Measurements from ENCODE around the gene STRIP1. TPM values are rescaled to one million over a fixed set of nuclear protein-coding genes. Genes with fewer than 3 reads are reported as not detected.

Gene STRIP1
- polyA plus RNA-seq, 3 donors from 2014 or later = 17.7 to 30.4 (median 19.6) TPM

- no peak for DNase-seq
- Mint-ChIP-seq H3K36me3 (peaks cover 26 to 62% (median 40%) of the 10 kb centered on the region in 3 donors), H3K4me1 (no peaks in the 10 kb centered on the region), H3K9me3 (no peaks in the 10 kb centered on the region), H3K27me3 (ENCODE audit: low read depth in 3 of 3) (peaks cover 0 to 2% (median 0%) of the 10 kb centered on the region in 3 donors), H3K27ac (no peak overlapping the region), H3K4me3 (no peak overlapping the region)
Measured at GRCh38 chr1:110049801-110050601, 15.6 kb downstream of the STRIP1 start.

GRCh38 chr1:110050602-110051261 is 16.3 kb downstream of the STRIP1 start:
- H3K4me3 Mint-ChIP-seq = no peak overlapping the region
- peaks cover 22 to 60% (median 36%) of the 10 kb centered on the region in 3 donors for H3K36me3 Mint-ChIP-seq
- no peak overlapping the region for H3K27ac Mint-ChIP-seq
- H3K9me3 Mint-ChIP-seq = no peaks in the 10 kb centered on the region
- peaks cover 0 to 2% (median 0%) of the 10 kb centered on the region in 3 donors for H3K27me3 Mint-ChIP-seq (ENCODE audit: low read depth in 3 of 3)
- H3K4me1 Mint-ChIP-seq = no peaks in the 10 kb centered on the region
- no peak for DNase-seq

GRCh38 chr1:110051262-110051648 is 16.8 kb downstream of the STRIP1 start:
- peaks cover 0 to 2% (median 0%) of the 10 kb centered on the region in 3 donors for H3K27me3 Mint-ChIP-seq (ENCODE audit: low read depth in 3 of 3)
- H3K4me3 Mint-ChIP-seq = no peak overlapping the region
- no peaks in the 10 kb centered on the region for H3K9me3 Mint-ChIP-seq
- peaks cover 22 to 56% (median 36%) of the 10 kb centered on the region in 3 donors for H3K36me3 Mint-ChIP-seq
- no peaks in the 10 kb centered on the region for H3K4me1 Mint-ChIP-seq
- H3K27ac Mint-ChIP-seq = no peak overlapping the region
- DNase-seq = no peak

GRCh38 chr1:110053552-110054428 is 19.4 kb downstream of the STRIP1 start:
- peaks cover 21 to 49% (median 31%) of the 10 kb centered on the region in 3 donors for H3K36me3 Mint-ChIP-seq
- no peaks in the 10 kb centered on the region for H3K4me1 Mint-ChIP-seq
- H3K27me3 Mint-ChIP-seq (ENCODE audit: low read depth in 3 of 3) = peaks cover 0 to 2% (median 0%) of the 10 kb centered on the region in 3 donors
- peak; percentile 43 to 51 (median 47) for DNase-seq
- no peaks in the 10 kb centered on the region for H3K9me3 Mint-ChIP-seq
- no peak overlapping the region for H3K4me3 Mint-ChIP-seq
- no peak overlapping the region for H3K27ac Mint-ChIP-seq

- DNase-seq = no peak
- peaks cover 0 to 2% (median 0%) of the 10 kb centered on the region in 3 donors for H3K27me3 Mint-ChIP-seq (ENCODE audit: low read depth in 3 of 3)
- peak overlapping the region in 1 of 6 donors; percentile 14 for H3K27ac Mint-ChIP-seq
- H3K4me1 Mint-ChIP-seq = no peaks in the 10 kb centered on the region
- peaks cover 20 to 52% (median 30%) of the 10 kb centered on the region in 3 donors for H3K36me3 Mint-ChIP-seq
- H3K9me3 Mint-ChIP-seq = no peaks in the 10 kb centered on the region
- no peak overlapping the region for H3K4me3 Mint-ChIP-seq
Measured at GRCh38 chr1:110055493-110056284, 21.3 kb downstream of the STRIP1 start.

- H3K27me3 Mint-ChIP-seq (ENCODE audit: low read depth in 3 of 3) = peaks cover 0 to 2% (median 0%) of the 10 kb centered on the region in 3 donors
- no peak overlapping the region for H3K27ac Mint-ChIP-seq
- no peaks in the 10 kb centered on the region for H3K9me3 Mint-ChIP-seq
- no peak overlapping the region for H3K4me3 Mint-ChIP-seq
- H3K36me3 Mint-ChIP-seq = peaks cover 20 to 48% (median 26%) of the 10 kb centered on the region in 3 donors
- no peak for DNase-seq
- no peaks in the 10 kb centered on the region for H3K4me1 Mint-ChIP-seq
Measured at GRCh38 chr1:110056285-110056683, 21.9 kb downstream of the STRIP1 start.

- Mint-ChIP-seq H3K27me3 (ENCODE audit: low read depth in 3 of 3) (peaks cover 0 to 2% (median 0%) of the 10 kb centered on the region in 3 donors), H3K4me1 (no peaks in the 10 kb centered on the region), H3K4me3 (no peak overlapping the region), H3K27ac (no peak overlapping the region), H3K36me3 (peaks cover 20 to 43% (median 23%) of the 10 kb centered on the region in 3 donors), H3K9me3 (no peaks in the 10 kb centered on the region)
- no peak for DNase-seq
Measured at GRCh38 chr1:110056776-110057175, 22.4 kb downstream of the STRIP1 start.

GRCh38 chr1:110057963-110058518 is 23.6 kb downstream of the STRIP1 start:
- no peak overlapping the region for H3K27ac Mint-ChIP-seq

GRCh38 chr1:110058591-110058990 is 24.2 kb downstream of the STRIP1 start:
- Mint-ChIP-seq H3K4me1 (no peaks in the 10 kb centered on the region), H3K27ac (peak overlapping the region in 2 of 6 donors; percentile 0 to 61), H3K9me3 (no peaks in the 10 kb centered on the region), H3K27me3 (ENCODE audit: low read depth in 3 of 3) (no peaks in the 10 kb centered on the region), H3K36me3 (peaks cover 13 to 32% (median 25%) of the 10 kb centered on the region in 3 donors), H3K4me3 (no peak overlapping the region)
- no peak for DNase-seq

More at GRCh38 chr1:110057963-110058518, 23.6 kb downstream of the STRIP1 start:
- Mint-ChIP-seq H3K27me3 (ENCODE audit: low read depth in 3 of 3) (no peaks in the 10 kb centered on the region), H3K9me3 (no peaks in the 10 kb centered on the region), H3K36me3 (peaks cover 15 to 38% (median 25%) of the 10 kb centered on the region in 3 donors), H3K4me3 (no peak overlapping the region), H3K4me1 (no peaks in the 10 kb centered on the region)
- no peak for DNase-seq

- Mint-ChIP-seq H3K27me3 (ENCODE audit: low read depth in 3 of 3) (no peaks in the 10 kb centered on the region), H3K4me3 (no peak overlapping the region), H3K4me1 (no peaks in the 10 kb centered on the region), H3K27ac (peak overlapping the region in 1 of 6 donors; percentile 30), H3K9me3 (no peaks in the 10 kb centered on the region), H3K36me3 (peaks cover 9 to 25% (median 19%) of the 10 kb centered on the region in 3 donors)
- DNase-seq = no peak
Measured at GRCh38 chr1:110059133-110059863, 24.9 kb downstream of the STRIP1 start.

GRCh38 chr1:110060034-110060661 is 25.7 kb downstream of the STRIP1 start:
- Mint-ChIP-seq H3K4me3 (no peak overlapping the region), H3K27me3 (ENCODE audit: low read depth in 3 of 3) (peaks cover 0 to 3% (median 0%) of the 10 kb centered on the region in 3 donors), H3K4me1 (no peaks in the 10 kb centered on the region), H3K27ac (no peak overlapping the region), H3K36me3 (peaks cover 9 to 25% (median 18%) of the 10 kb centered on the region in 3 donors), H3K9me3 (no peaks in the 10 kb centered on the region)
- peak; percentile 49 to 60 (median 57) for DNase-seq

GRCh38 chr1:110060662-110061060 is 26.2 kb downstream of the STRIP1 start:
- peaks cover 0 to 3% (median 0%) of the 10 kb centered on the region in 3 donors for H3K27me3 Mint-ChIP-seq (ENCODE audit: low read depth in 3 of 3)
- H3K36me3 Mint-ChIP-seq = peaks cover 9 to 24% (median 18%) of the 10 kb centered on the region in 3 donors
- H3K27ac Mint-ChIP-seq = no peak overlapping the region
- no peaks in the 10 kb centered on the region for H3K4me1 Mint-ChIP-seq
- DNase-seq = no peak
- H3K4me3 Mint-ChIP-seq = no peak overlapping the region
- no peaks in the 10 kb centered on the region for H3K9me3 Mint-ChIP-seq
